ENCODE results near the gene ZBED6. TPM values are rescaled to one million over a fixed set of nuclear protein-coding genes. Genes with fewer than 3 reads are reported as not detected.
"Not testable (repeated sequence)": the region's sequence is repeated elsewhere in the genome, so short reads cannot be mapped to it uniquely, and the experiment has no call there.

The ZBED6 gene, protein sequence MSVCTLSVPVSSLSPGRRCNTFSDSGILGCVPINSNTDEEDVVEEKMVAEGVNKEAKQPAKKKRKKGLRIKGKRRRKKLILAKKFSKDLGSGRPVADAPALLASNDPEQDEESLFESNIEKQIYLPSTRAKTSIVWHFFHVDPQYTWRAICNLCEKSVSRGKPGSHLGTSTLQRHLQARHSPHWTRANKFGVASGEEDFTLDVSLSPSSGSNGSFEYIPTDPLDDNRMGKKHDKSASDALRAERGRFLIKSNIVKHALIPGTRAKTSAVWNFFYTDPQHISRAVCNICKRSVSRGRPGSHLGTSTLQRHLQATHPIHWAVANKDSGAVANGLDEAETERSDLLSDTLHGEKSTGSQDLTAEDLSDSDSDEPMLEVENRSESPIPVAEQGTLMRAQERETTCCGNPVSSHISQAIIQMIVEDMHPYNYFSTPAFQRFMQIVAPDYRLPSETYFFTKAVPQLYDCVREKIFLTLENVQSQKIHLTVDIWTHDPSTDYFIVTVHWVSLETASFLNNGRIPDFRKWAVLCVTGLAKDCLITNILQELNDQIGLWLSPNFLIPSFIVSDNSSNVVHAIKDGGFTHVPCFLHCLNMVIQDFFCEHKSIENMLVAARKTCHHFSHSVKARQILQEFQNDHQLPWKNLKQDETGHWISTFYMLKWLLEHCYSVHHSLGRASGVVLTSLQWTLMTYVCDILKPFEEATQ (N-terminal part only)
- total RNA-seq (10 to 100 TPM; 19.9 to 39.1 (median 32.7) TPM), polyA plus RNA-seq (10 to 100 TPM in 1 of 2 donors, 1 to 10 TPM in 1; 2.6 to 13.0 TPM)
- long read RNA-seq, donor 1 = 0 reads
- long read RNA-seq, donor 2, full-length matches to known transcripts = 4 of 4 reads
- long read RNA-seq, donor 2, partial matches to known transcripts = 0 of 4 reads
- long read RNA-seq, donor 2, other reads (novel, unspliced or antisense) = 0 of 4 reads
- long read RNA-seq, donor 3, full-length matches to known transcripts = 3 of 5 reads
- long read RNA-seq, donor 3, partial matches to known transcripts = 0 of 5 reads
- long read RNA-seq, donor 3, other reads (novel, unspliced or antisense) = 2 of 5 reads

DNA sequence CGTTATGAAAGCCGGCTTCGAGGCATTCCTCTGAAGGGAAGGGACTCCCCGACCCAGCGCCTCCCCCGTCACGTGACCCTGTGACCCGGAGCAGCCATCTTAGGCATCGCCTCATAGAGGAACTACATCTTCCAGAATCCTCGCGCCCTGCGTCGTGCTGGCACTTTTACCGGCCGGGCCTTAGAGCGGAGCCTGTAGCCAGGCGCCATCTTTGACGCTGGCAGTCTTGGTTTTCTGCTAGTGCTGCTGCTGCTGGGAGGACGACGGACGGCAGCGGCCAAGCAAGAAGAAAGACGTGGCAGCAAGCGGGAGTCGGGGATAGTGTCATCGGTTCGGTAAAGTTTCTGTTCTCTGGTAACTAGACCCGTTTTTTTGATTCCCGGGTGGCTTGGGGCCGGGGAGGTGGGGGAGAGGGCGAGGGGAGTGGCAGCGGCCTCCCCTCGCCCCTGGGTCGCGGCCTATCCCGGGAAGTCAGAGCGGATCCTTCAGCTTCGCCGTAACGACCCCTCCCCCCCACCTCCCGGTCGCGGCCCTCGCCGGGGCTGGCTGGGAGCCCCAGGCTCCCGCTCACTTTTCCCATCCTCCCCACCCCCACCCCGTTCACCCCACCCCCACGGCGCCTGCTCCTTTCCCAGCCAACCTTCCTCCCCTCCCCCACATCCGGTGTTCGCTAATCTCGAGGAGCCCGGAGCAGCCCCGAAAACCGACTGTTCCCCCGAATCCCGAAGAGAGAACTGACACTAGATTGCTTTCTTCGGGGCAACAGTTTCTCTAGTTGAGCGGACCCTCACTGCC, at the start of gene ZBED6, which contains the start of gene ZC3H11A:
TSS of gene ZBED6 (plus strand) at position 183 of the 795 bp plus-strand sequence. CDS start 1,900 bp downstream, outside the sequence.
TSS of gene ZC3H11A (plus strand) at position 183 of the 795 bp plus-strand sequence. CDS start 21,448 bp downstream, outside the sequence.
- H3K27me3 ChIP-seq = no peaks in the 10 kb centered on the region
- no peaks in the 10 kb centered on the region for H3K9me3 ChIP-seq
- peak; percentile 98 to 100 (median 99) for DNase-seq
- TF ChIP-seq, protein P1, sequence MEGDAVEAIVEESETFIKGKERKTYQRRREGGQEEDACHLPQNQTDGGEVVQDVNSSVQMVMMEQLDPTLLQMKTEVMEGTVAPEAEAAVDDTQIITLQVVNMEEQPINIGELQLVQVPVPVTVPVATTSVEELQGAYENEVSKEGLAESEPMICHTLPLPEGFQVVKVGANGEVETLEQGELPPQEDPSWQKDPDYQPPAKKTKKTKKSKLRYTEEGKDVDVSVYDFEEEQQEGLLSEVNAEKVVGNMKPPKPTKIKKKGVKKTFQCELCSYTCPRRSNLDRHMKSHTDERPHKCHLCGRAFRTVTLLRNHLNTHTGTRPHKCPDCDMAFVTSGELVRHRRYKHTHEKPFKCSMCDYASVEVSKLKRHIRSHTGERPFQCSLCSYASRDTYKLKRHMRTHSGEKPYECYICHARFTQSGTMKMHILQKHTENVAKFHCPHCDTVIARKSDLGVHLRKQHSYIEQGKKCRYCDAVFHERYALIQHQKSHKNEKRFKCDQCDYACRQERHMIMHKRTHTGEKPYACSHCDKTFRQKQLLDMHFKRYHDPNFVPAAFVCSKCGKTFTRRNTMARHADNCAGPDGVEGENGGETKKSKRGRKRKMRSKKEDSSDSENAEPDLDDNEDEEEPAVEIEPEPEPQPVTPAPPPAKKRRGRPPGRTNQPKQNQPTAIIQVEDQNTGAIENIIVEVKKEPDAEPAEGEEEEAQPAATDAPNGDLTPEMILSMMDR (IDR thresholded peaks at IDR 0.05) = no peak
- TF ChIP-seq POLR2A (IDR thresholded peaks at IDR 0.05) = peak; percentile 78
- intact Hi-C loops (cut with DNase I) = no loop called here
- H3K4me3 ChIP-seq = peak within 1 kb of the TSS; percentile 88
- H3K27ac ChIP-seq = peak within 1 kb of the TSS; percentile 79 to 92
- 0 to 1% (median 0%) methylated on average over 58 to 59 of the region's 59 CpGs for WGBS, 3 donors
- H3K36me3 ChIP-seq = no peaks in the 10 kb centered on the region
- H3K4me1 ChIP-seq (ENCODE audit: insufficient read depth) = peaks cover 17% of the 10 kb centered on the region

DNA sequence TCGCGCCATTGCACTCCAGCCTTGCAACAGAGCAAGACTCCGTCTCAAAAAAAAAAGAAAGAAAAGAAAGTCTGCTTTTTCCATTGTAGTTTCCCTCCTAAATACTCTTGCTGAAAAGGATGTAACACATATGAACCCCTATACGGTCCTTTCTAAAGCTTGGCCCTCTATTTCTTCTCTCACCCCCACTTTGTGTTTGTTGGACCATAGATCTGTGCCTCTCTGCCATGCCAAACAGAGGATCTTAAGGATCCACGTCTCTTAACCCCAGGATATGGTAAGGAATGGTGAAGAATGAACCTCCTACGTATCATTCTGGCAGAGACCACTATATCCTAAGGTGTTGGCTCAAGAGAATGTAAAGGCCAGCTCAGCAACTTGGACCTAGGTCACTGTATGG, 49.1 kb upstream of the ZBED6 start:
- TF ChIP-seq EP300 (IDR thresholded peaks at IDR 0.05) (no peak), POLR2A (IDR thresholded peaks at IDR 0.05) (no peak)
- TF ChIP-seq, protein P1 (IDR thresholded peaks at IDR 0.05) = no peak
- Histone ChIP-seq H3K27ac (no peak overlapping the region), H3K9me3 (no peaks in the 10 kb centered on the region), H3K36me3 (no peaks in the 10 kb centered on the region), H3K4me1 (ENCODE audit: insufficient read depth) (peaks cover 3% of the 10 kb centered on the region), H3K4me3 (no peak overlapping the region), H3K27me3 (no peaks in the 10 kb centered on the region)
- WGBS, 3 donors = 92 to 93% (median 93%) methylated on average over 6 of the region's 6 CpGs
- DNase-seq = no peak
- intact Hi-C loops (cut with DNase I) = no loop called here

GRCh38 chr1:203751051-203751450, 44.4 kb upstream of the ZBED6 start:
- H3K4me3 ChIP-seq = no peak overlapping the region
- TF ChIP-seq POLR2A (IDR thresholded peaks at IDR 0.05) (no peak), EP300 (IDR thresholded peaks at IDR 0.05) (no peak)
- TF ChIP-seq, protein P1 (IDR thresholded peaks at IDR 0.05) = no peak
- no peaks in the 10 kb centered on the region for H3K36me3 ChIP-seq
- H3K27ac ChIP-seq = no peak overlapping the region
- no peaks in the 10 kb centered on the region for H3K27me3 ChIP-seq
- intact Hi-C loops (cut with DNase I) = loop anchor here in 1 of 4 donors (10.0 kb wide), 1 partner anchor 244 kb away; no protein-coding TSS in a partner anchor
- no peaks in the 10 kb centered on the region for H3K4me1 ChIP-seq (ENCODE audit: insufficient read depth)
- WGBS, 3 donors = 16 to 33% (median 25%) methylated on average over 3 of the region's 3 CpGs
- DNase-seq = no peak
- H3K9me3 ChIP-seq = no peaks in the 10 kb centered on the region

DNA sequence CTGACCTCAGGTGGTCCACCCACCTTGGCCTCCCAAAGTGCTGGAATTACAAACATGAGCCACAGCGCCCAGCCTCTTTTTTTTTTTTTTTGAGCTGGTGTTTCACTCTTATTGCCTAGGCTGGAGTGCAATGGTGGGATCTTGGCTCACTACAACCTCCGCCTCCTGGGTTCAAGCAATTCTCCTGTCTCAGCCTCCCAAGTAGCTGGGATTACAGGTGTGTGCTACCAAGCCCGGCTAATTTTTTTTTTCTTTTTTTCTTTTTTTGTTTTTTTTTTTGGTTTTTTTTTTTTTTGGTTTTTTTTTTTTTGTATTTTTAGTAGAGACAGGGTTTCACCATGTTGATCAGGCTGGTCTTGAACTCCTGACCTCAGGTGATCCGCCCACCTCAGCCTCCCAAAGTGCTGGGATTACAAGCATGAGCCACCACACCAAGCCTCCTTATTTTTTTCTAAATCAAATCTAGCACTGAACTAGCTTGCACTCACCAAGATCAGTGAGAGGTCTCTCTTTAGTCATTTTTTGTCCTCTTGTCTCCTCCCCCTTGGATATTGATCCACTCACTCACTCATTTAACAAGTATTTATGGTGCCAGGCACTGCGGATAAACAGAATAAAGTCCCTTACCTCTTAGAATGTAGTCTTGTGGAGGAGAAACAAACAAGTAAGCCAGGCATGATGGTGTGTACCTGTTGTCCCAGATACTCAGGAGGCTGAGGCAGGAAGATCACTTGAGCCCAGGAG, 43.6 kb upstream of the ZBED6 start:
- not testable (repeated sequence) for DNase-seq; H3K36me3 ChIP-seq; H3K27ac ChIP-seq; H3K27me3 ChIP-seq; H3K4me1 ChIP-seq (ENCODE audit: insufficient read depth); H3K9me3 ChIP-seq; H3K4me3 ChIP-seq
- intact Hi-C loops (cut with DNase I) = loop anchor here in 1 of 4 donors (10.0 kb wide), 1 partner anchor 243 kb away; no protein-coding TSS in a partner anchor
- WGBS, 3 donors = 92 to 96% (median 94%) methylated on average over 5 of the region's 5 CpGs

Measured in ovary (tissue), 10 donors.